ENCODE measurements around the gene BNC2. TPM values are rescaled to one million over a fixed set of nuclear protein-coding genes. Genes with fewer than 3 reads are reported as not detected.

The BNC2 gene
- total and polyA plus RNA-seq, 7 donors = 0.23 to 205 (median 117) TPM

GRCh38 chr9:16387382-16387781, 483.1 kb downstream of the BNC2 start:
- Histone ChIP-seq H3K9me3 (no peaks in the 10 kb centered on the region), H3K27me3 (no peaks in the 10 kb centered on the region), H3K4me1 (peaks cover 0 to 6% (median 0%) of the 10 kb centered on the region in 4 donors), H3K36me3 (no peaks in the 10 kb centered on the region), H3K27ac (no peak overlapping the region), H3K4me3 (no peak overlapping the region)
- intact Hi-C loops (cut with DNase I) = no loop called here
- WGBS, 2 donors = 89 to 91% methylated on average over 2 of the region's 2 CpGs
- no peak for TF ChIP-seq POLR2AphosphoS5 (IDR thresholded peaks at IDR 0.05)
- no peak for TF ChIP-seq EP300 (IDR thresholded peaks at IDR 0.05)
- TF ChIP-seq, protein P1, sequence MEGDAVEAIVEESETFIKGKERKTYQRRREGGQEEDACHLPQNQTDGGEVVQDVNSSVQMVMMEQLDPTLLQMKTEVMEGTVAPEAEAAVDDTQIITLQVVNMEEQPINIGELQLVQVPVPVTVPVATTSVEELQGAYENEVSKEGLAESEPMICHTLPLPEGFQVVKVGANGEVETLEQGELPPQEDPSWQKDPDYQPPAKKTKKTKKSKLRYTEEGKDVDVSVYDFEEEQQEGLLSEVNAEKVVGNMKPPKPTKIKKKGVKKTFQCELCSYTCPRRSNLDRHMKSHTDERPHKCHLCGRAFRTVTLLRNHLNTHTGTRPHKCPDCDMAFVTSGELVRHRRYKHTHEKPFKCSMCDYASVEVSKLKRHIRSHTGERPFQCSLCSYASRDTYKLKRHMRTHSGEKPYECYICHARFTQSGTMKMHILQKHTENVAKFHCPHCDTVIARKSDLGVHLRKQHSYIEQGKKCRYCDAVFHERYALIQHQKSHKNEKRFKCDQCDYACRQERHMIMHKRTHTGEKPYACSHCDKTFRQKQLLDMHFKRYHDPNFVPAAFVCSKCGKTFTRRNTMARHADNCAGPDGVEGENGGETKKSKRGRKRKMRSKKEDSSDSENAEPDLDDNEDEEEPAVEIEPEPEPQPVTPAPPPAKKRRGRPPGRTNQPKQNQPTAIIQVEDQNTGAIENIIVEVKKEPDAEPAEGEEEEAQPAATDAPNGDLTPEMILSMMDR (IDR thresholded peaks at IDR 0.05) = no peak
- TF ChIP-seq POLR2A (IDR thresholded peaks at IDR 0.05) = no peak
- DNase-seq = no peak

GRCh38 chr9:16386827-16387077, 483.7 kb downstream of the BNC2 start:
- peaks cover 0 to 6% (median 0%) of the 10 kb centered on the region in 4 donors for H3K4me1 ChIP-seq
- no peaks in the 10 kb centered on the region for H3K9me3 ChIP-seq
- TF ChIP-seq, protein P1 (IDR thresholded peaks at IDR 0.05) = no peak
- TF ChIP-seq EP300 (IDR thresholded peaks at IDR 0.05) (no peak), POLR2AphosphoS5 (IDR thresholded peaks at IDR 0.05) (no peak), POLR2A (IDR thresholded peaks at IDR 0.05) (no peak)
- no peak overlapping the region for H3K27ac ChIP-seq
- no peak for DNase-seq
- WGBS, 2 donors = 56 to 69% methylated on average over 2 of the region's 2 CpGs
- no peak overlapping the region for H3K4me3 ChIP-seq
- H3K36me3 ChIP-seq = no peaks in the 10 kb centered on the region
- H3K27me3 ChIP-seq = no peaks in the 10 kb centered on the region
- intact Hi-C loops (cut with DNase I) = no loop called here

GRCh38 chr9:16386007-16386826, 484.3 kb downstream of the BNC2 start:
- WGBS, 2 donors = 86 to 89% methylated on average over 6 of the region's 6 CpGs
- intact Hi-C loops (cut with DNase I) = no loop called here
- no peak for DNase-seq

DNA sequence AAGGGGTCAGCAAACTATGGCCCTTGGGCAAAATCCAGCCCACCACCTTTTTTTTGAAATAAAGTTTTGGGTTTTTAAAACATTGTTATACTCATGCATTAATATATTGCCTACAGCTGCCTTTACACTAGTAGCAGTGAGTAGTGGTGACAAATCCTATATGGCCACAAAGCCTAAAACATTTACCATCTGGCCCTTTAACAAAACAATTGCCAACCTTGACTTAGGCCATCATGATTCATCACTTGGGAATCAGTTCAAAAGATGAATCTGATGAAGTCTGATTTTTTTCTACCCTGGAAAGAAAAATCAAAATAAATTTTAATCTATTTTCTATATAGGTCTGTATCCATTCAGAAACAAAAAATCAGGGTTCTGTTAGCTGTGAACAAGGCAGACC, 484.9 kb downstream of the BNC2 start:
- Histone ChIP-seq H3K27ac (no peak overlapping the region), H3K9me3 (no peaks in the 10 kb centered on the region), H3K4me1 (peaks cover 0 to 6% (median 0%) of the 10 kb centered on the region in 4 donors), H3K27me3 (no peaks in the 10 kb centered on the region), H3K36me3 (no peaks in the 10 kb centered on the region), H3K4me3 (no peak overlapping the region)
- no peak for TF ChIP-seq POLR2AphosphoS5 (IDR thresholded peaks at IDR 0.05)
- no peak for TF ChIP-seq EP300 (IDR thresholded peaks at IDR 0.05)
- TF ChIP-seq, protein P1 (IDR thresholded peaks at IDR 0.05) = no peak
- no peak for DNase-seq
- intact Hi-C loops (cut with DNase I) = no loop called here

More at GRCh38 chr9:16386007-16386826, 484.3 kb downstream of the BNC2 start:
- H3K27me3 ChIP-seq = no peaks in the 10 kb centered on the region
- TF ChIP-seq POLR2A (IDR thresholded peaks at IDR 0.05) (no peak), POLR2AphosphoS5 (IDR thresholded peaks at IDR 0.05) (no peak), EP300 (IDR thresholded peaks at IDR 0.05) (no peak)
- TF ChIP-seq, protein P1 (IDR thresholded peaks at IDR 0.05) = no peak
- H3K4me3 ChIP-seq = no peak overlapping the region
- no peaks in the 10 kb centered on the region for H3K9me3 ChIP-seq
- H3K36me3 ChIP-seq = no peaks in the 10 kb centered on the region
- no peak overlapping the region for H3K27ac ChIP-seq
- H3K4me1 ChIP-seq = peaks cover 0 to 6% (median 0%) of the 10 kb centered on the region in 4 donors

DNA sequence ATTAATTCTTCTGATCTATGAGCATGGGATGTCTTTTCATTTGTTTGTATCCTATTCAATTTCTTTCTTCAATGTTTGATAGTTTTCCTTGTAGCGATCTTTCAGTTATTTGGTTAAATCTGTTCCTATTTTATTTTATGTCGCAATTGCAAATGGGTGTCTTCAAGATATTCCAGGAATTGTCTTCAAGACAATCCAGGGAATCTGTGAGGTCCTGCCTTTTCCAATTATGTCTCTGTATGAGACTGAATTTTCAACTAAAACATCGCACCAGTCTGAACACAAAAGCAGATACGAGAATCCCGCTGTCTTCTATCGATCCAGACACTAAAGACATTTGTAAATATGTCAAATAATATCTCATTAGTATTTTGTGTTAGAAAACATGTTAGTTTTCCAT, 485.5 kb downstream of the BNC2 start:
- no peak for DNase-seq
- Histone ChIP-seq H3K27me3 (no peaks in the 10 kb centered on the region), H3K36me3 (no peaks in the 10 kb centered on the region), H3K9me3 (no peaks in the 10 kb centered on the region), H3K4me3 (no peak overlapping the region), H3K4me1 (peaks cover 0 to 6% (median 0%) of the 10 kb centered on the region in 4 donors), H3K27ac (no peak overlapping the region)
- WGBS, 2 donors = 79 to 91% methylated on average over 6 of the region's 6 CpGs
- intact Hi-C loops (cut with DNase I) = no loop called here
- TF ChIP-seq POLR2AphosphoS5 (IDR thresholded peaks at IDR 0.05) (no peak), EP300 (IDR thresholded peaks at IDR 0.05) (no peak), POLR2A (IDR thresholded peaks at IDR 0.05) (no peak)
- TF ChIP-seq, protein P1 (IDR thresholded peaks at IDR 0.05) = no peak
